SK-N-SH (cell line): ENCODE results near the gene GHRH. TPM values are rescaled to one million over a fixed set of nuclear protein-coding genes. Genes with fewer than 3 reads are reported as not detected.
A peak's percentile ranks its signal among the peaks of the same experiment; 100 is the strongest.

Experiments used
- CTCF ChIA-PET: fragments of 300-600, 350-600 bp; formaldehyde crosslinking; extraction: SDS; loops from one replicate; lab custom pipeline; 2021; lab: Yijun Ruan, JAX
- POLR2A ChIA-PET: fragments of 350-600 bp; sonication (Branson Sonifier 250); formaldehyde crosslinking; extraction: SDS; loops from one replicate; lab custom pipeline; 2020; ENCODE audit warnings: antibody characterized with exemption, inconsistent platforms; lab: Yijun Ruan, JAX
- DNase-seq: peaks from one replicate; pipeline ENCODE4 v3.0.0; 2012
- H2AFZ ChIP-seq: fragments of 200-600 bp; sonication (generic); 2 replicates; pipeline ENCODE4 v1.8.1; 2016; ENCODE audit warnings: antibody characterized with exemption, mild to moderate bottlenecking, low read depth
- H3F3A ChIP-seq: fragments of 200-600 bp; sonication (generic); replicated peaks from 2 replicates; pipeline ENCODE3; 2016; ENCODE audit warnings: antibody characterized with exemption, mild to moderate bottlenecking; ENCODE audit not compliant: insufficient read depth
- H3K27ac ChIP-seq, 2 experiments: fragments of 200-500 bp in 1 of 2; fragments of 200-600 bp in 1 of 2; sonication (Bioruptor generic) in 1 of 2; sonication (generic), shearing (Covaris generic) in 1 of 2; 2 replicates each; pipeline versions ENCODE4 v1.5.1 to v1.6.1; 2014 to 2016; ENCODE audit warnings: low read depth in 2 of 2, inconsistent platforms in 1 of 2, low read length in 1 of 2, mild to moderate bottlenecking in 1 of 2, mixed read lengths in 1 of 2
- H3K27me3 ChIP-seq: fragments of 200-600 bp; sonication (generic), shearing (Covaris generic); 2 replicates; pipeline ENCODE4 v1.6.1; 2016; ENCODE audit warnings: mixed run types; ENCODE audit not compliant: insufficient read depth
- H3K36me3 ChIP-seq, 2 experiments: fragments of 200-500 bp in 1 of 2; fragments of 200-600 bp in 1 of 2; sonication (Bioruptor generic) in 1 of 2; sonication (generic) in 1 of 2; replicated peaks in 1 of 2; 2 replicates each; pipeline versions ENCODE3 to v1.5.1; 2014 to 2016; ENCODE audit warnings: low read length in 1 of 2, mild to moderate bottlenecking in 1 of 2; ENCODE audit not compliant: insufficient read depth in 2 of 2, control insufficient read depth in 1 of 2
- H3K4me1 ChIP-seq, 2 experiments: fragments of 200-500 bp in 1 of 2; fragments of 200-600 bp in 1 of 2; sonication (Bioruptor generic) in 1 of 2; sonication (generic), shearing (Covaris generic) in 1 of 2; 2 replicates each; pipeline versions ENCODE4 v1.5.1 to v1.6.1; 2014 to 2016; ENCODE audit warnings: low read depth in 1 of 2, low read length in 1 of 2, mixed run types in 1 of 2; ENCODE audit not compliant: insufficient read depth in 2 of 2, control insufficient read depth in 1 of 2
- H3K4me2 ChIP-seq: fragments of 200-600 bp; sonication (generic), shearing (Covaris generic); 2 replicates; pipeline ENCODE4 v1.6.1; 2017; ENCODE audit warnings: mixed run types
- H3K4me3 ChIP-seq, 2 experiments: fragments of 200-500 bp in 1 of 2; fragments of 200-600 bp in 1 of 2; sonication (Bioruptor generic) in 1 of 2; sonication (generic), shearing (Covaris generic) in 1 of 2; 2 replicates each; pipeline versions ENCODE4 v1.5.1 to v1.8.1; 2014 to 2016; ENCODE audit warnings: low read depth in 2 of 2, inconsistent platforms in 1 of 2, low read length in 1 of 2, mild to moderate bottlenecking in 1 of 2, mixed read lengths in 1 of 2, moderate library complexity in 1 of 2
- H3K79me2 ChIP-seq: fragments of 200-600 bp; sonication (generic); 2 replicates; pipeline ENCODE4 v1.8.1; 2017; ENCODE audit warnings: mild to moderate bottlenecking; ENCODE audit not compliant: insufficient read depth
- H3K9ac ChIP-seq: fragments of 200-600 bp; sonication (generic); 2 replicates; pipeline ENCODE4 v1.6.1; 2017; ENCODE audit warnings: mixed run types
- H3K9me2 ChIP-seq: fragments of 200-600 bp; sonication (generic); 2 replicates; pipeline ENCODE4 v1.6.1; 2017; ENCODE audit warnings: mixed run types
- H3K9me3 ChIP-seq: fragments of 200-600 bp; sonication (generic); 2 replicates; pipeline ENCODE4 v1.6.1; 2017; ENCODE audit warnings: mixed run types, mild to moderate bottlenecking, moderate library complexity
- H4K20me1 ChIP-seq: fragments of 200-600 bp; sonication (generic); 2 replicates; pipeline ENCODE4 v1.6.1; 2017; ENCODE audit warnings: mild to moderate bottlenecking, mixed run types; ENCODE audit not compliant: insufficient read depth
- CTCF ChIP-seq: fragments of 200-600 bp; sonication (generic); IDR thresholded peaks from 2 replicates; pipeline ENCODE4 v1.6.1; 2017; ENCODE audit warnings: antibody characterized with exemption, mild to moderate bottlenecking, moderate library complexity
- ELF1 ChIP-seq: IDR thresholded peaks from 2 replicates; pipeline ENCODE4 v1.4.0; 2012
- EP300 ChIP-seq, 2 experiments: IDR thresholded peaks; 2 replicates each; pipeline versions ENCODE4 v1.4.0 to v1.6.1; 2012; ENCODE audit warnings: borderline replicate concordance in 1 of 2, low read depth in 1 of 2, low read length in 1 of 2
- FOSL2 ChIP-seq: IDR thresholded peaks from 2 replicates; pipeline ENCODE4 v1.4.0; 2012; ENCODE audit warnings: low read depth, mild to moderate bottlenecking, moderate library complexity, borderline replicate concordance
- FOXM1 ChIP-seq: IDR thresholded peaks from 2 replicates; pipeline ENCODE4 v1.4.0; 2012; ENCODE audit warnings: low read depth, mild to moderate bottlenecking
- GATA2 ChIP-seq: sonication (generic); formaldehyde crosslinking; IDR thresholded peaks from 2 replicates; pipeline ENCODE4 v1.5.0; 2020; ENCODE audit warnings: mild to moderate bottlenecking, missing genetic modification reagents
- JUND ChIP-seq: IDR thresholded peaks from 2 replicates; pipeline ENCODE4 v1.4.0; 2012
- MAX ChIP-seq: IDR thresholded peaks from 2 replicates; pipeline ENCODE4 v1.4.0; 2012; ENCODE audit warnings: low read depth
- MEF2A ChIP-seq: IDR thresholded peaks from 2 replicates; pipeline ENCODE4 v1.4.0; 2012; ENCODE audit warnings: low read depth, borderline replicate concordance
- MXI1 ChIP-seq: IDR thresholded peaks from 2 replicates; pipeline ENCODE4 v1.6.1; 2012; ENCODE audit warnings: mild to moderate bottlenecking, low read depth, low read length, improper control_type of control experiment
- NFIC ChIP-seq: IDR thresholded peaks from 2 replicates; pipeline ENCODE4 v1.4.0; 2012; ENCODE audit warnings: borderline replicate concordance
- NRF1 ChIP-seq: IDR thresholded peaks from 2 replicates; pipeline ENCODE4 v1.6.1; 2012; ENCODE audit warnings: low read depth, mild to moderate bottlenecking, low read length
- PBX3 ChIP-seq: IDR thresholded peaks from 2 replicates; pipeline ENCODE4; 2012
- RCOR1 ChIP-seq: fragments of 150-350 bp; IDR thresholded peaks from 2 replicates; pipeline ENCODE4 v1.6.1; 2017; ENCODE audit warnings: antibody characterized with exemption, low read length
- RFX5 ChIP-seq: IDR thresholded peaks from 2 replicates; pipeline ENCODE4 v1.6.1; 2012; ENCODE audit warnings: mild to moderate bottlenecking, improper control_type of control experiment, low read length
- SIN3A ChIP-seq: IDR thresholded peaks from 2 replicates; pipeline ENCODE4 v1.6.1; 2012; ENCODE audit warnings: low read depth, mild to moderate bottlenecking, low read length, moderate library complexity, borderline replicate concordance
- SMC3 ChIP-seq: IDR thresholded peaks from 2 replicates; pipeline ENCODE4 v1.6.1; 2012; ENCODE audit warnings: low read depth, low read length, improper control_type of control experiment
- TEAD4 ChIP-seq: IDR thresholded peaks from 2 replicates; pipeline ENCODE4 v1.4.0; 2012; ENCODE audit warnings: mild to moderate bottlenecking, borderline replicate concordance; ENCODE audit not compliant: insufficient read depth
- YY1 ChIP-seq: IDR thresholded peaks from 2 replicates; pipeline ENCODE4 v1.4.0; 2012; ENCODE audit warnings: low read depth, mild to moderate bottlenecking
- WGBS: methylation state at CpG from one replicate; pipeline ENCODE4 v1.1.6; 2017; ENCODE audit warnings: low lambda C conversion rate; 5-methylcytosine and 5-hydroxymethylcytosine counted together
- polyA plus RNA-seq, 3 experiments: library from polyadenylated mRNA; depleted of rRNA; stranded (reverse); fragments of >200 nt; gene quantifications; 2 replicates each; pipeline ENCODE4 v1.2.3, GENCODE V29; 2012
- TF ChIP-seq, protein P1 (sequence below): fragments of 150-350 bp; IDR thresholded peaks from 2 replicates; pipeline ENCODE4 v1.6.1; 2016; ENCODE audit warnings: mild to moderate bottlenecking, low read depth, low read length

The GHRH gene
- polyA plus RNA-seq, 1 of the 3 experiments (the other 2 are of a cell fraction): not detected

DNA sequence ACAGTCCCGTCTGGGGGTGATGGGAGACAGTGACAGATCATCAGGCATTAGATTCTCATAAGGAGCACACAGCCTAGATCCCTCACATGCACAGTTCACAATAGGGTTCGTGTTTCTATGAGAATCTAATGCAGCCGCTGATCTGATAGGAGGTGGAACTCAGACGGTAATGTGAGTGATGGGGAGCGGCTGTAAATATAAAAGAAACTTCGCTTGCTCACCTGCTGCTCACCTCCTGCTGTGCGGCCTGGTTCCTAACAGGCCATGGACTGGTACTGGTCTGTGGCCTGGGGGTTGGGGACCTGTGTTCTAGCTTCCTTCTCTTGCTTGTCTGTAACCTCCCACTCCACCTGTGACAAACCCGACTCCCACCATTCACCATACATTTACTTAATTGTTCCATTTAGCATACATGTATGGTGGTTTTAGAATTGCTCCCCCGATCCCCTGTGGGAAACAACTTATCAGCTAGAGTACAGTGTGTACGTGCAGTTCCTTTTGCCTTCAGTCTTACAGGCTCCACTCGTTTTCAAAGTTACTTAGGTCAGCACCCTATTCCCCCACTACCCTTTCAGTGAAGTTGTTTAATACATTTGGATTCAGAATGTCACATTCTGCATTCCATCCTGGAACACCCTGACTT, 31.8 kb upstream of the GHRH start:
- ChIA-PET POLR2A (no interaction called here), CTCF (interaction anchor here (1.0 kb wide), 1 partner anchor 64 kb away, joined by 3 read pairs; no protein-coding TSS in a partner anchor)
- no peak overlapping the region for H3K4me2 ChIP-seq
- H3K27me3 ChIP-seq: no peaks in the 10 kb centered on the region
- WGBS: 94% methylated on average over 11 of the region's 11 CpGs
- no peak overlapping the region for H2AFZ ChIP-seq
- no peak overlapping the region for H3K9ac ChIP-seq
- no peak for DNase-seq
- H4K20me1 ChIP-seq: no peaks in the 10 kb centered on the region
- peaks cover 85% of the 10 kb centered on the region for H3K79me2 ChIP-seq
- H3K4me3 ChIP-seq: no peak overlapping the region
- peaks cover 3% of the 10 kb centered on the region; the same call in 1 of the 2 replicates for H3K9me2 ChIP-seq
- H3F3A ChIP-seq: peaks cover 37% of the 10 kb centered on the region
- TF ChIP-seq MXI1: no peak
- TF ChIP-seq ELF1: no peak
- no peak for TF ChIP-seq MAX
- TF ChIP-seq RFX5: no peak
- no peak for TF ChIP-seq GATA2
- TF ChIP-seq SMC3: no peak
- no peak for TF ChIP-seq MEF2A
- no peak for TF ChIP-seq RCOR1
- no peak for TF ChIP-seq YY1
- TF ChIP-seq JUND: no peak
- no peak for TF ChIP-seq EP300 (IDR thresholded peaks at IDR 0.05; ENCODE audit: borderline replicate concordance in 1 of 2, low read depth in 1 of 2, low read length in 1 of 2)
- no peak for TF ChIP-seq CTCF
- no peak for TF ChIP-seq NFIC
- no peak for TF ChIP-seq TEAD4
- TF ChIP-seq SIN3A: no peak
- no peak for TF ChIP-seq PBX3
- peak overlapping the region in 1 of 2 experiments; percentile 91; a peak in 2 of 4 replicates for H3K27ac ChIP-seq
- H3K9me3 ChIP-seq: no peaks in the 10 kb centered on the region
- peaks cover 25 to 40% of the 10 kb centered on the region in 2 experiments for H3K4me1 ChIP-seq
- peaks cover 7 to 27% of the 10 kb centered on the region in 2 experiments for H3K36me3 ChIP-seq

DNA sequence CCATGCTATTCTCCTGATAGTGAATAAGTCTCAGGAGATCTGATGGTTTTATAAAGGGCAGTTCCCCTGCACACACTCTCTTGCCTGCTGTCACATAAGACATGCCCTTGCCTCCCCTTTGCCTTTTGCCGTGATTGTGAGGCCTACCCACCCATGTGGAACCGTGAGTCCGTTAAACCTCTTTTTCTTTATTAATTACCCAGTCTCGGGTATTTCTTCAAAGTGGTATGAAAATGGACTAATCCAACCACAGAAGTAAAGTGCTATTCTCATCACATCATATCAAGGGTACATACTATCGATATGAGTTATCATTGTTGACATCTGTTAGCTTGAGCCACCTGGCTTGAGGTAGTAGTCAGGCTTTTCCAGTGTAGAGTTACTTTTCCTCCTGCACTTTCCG, 30.1 kb upstream of the GHRH start:
- WGBS: 97% methylated on average over 6 of the region's 6 CpGs
- TF ChIP-seq SMC3 (no peak), EP300 (IDR thresholded peaks at IDR 0.05; ENCODE audit: borderline replicate concordance in 1 of 2, low read depth in 1 of 2, low read length in 1 of 2) (no peak), FOSL2 (no peak), CTCF (no peak), MXI1 (no peak), YY1 (no peak), GATA2 (no peak), RFX5 (no peak), FOXM1 (no peak), NRF1 (no peak), MEF2A (no peak)
- TF ChIP-seq, protein P1, sequence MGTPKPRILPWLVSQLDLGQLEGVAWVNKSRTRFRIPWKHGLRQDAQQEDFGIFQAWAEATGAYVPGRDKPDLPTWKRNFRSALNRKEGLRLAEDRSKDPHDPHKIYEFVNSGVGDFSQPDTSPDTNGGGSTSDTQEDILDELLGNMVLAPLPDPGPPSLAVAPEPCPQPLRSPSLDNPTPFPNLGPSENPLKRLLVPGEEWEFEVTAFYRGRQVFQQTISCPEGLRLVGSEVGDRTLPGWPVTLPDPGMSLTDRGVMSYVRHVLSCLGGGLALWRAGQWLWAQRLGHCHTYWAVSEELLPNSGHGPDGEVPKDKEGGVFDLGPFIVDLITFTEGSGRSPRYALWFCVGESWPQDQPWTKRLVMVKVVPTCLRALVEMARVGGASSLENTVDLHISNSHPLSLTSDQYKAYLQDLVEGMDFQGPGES: no peak

More for the DNA sequence above, 30.1 kb upstream of the GHRH start:
- Histone ChIP-seq H3K9ac (no peak overlapping the region), H3K36me3 (peaks cover 7 to 23% of the 10 kb centered on the region in 2 experiments), H3K9me3 (no peaks in the 10 kb centered on the region), H3K4me2 (no peak overlapping the region), H3K27me3 (no peaks in the 10 kb centered on the region), H4K20me1 (no peaks in the 10 kb centered on the region), H2AFZ (no peak overlapping the region), H3K79me2 (peaks cover 68% of the 10 kb centered on the region), H3F3A (peaks cover 35% of the 10 kb centered on the region), H3K4me3 (no peak overlapping the region), H3K9me2 (peaks cover 3% of the 10 kb centered on the region; the same call in 1 of the 2 replicates), H3K27ac (no peak overlapping the region), H3K4me1 (peaks cover 22 to 31% of the 10 kb centered on the region in 2 experiments)
- ChIA-PET CTCF (interaction anchor here (0.9 to 8.6 kb wide), 4 partner anchors 15 to 93 kb away, joined by 3 to 32 read pairs (median 3); no protein-coding TSS in a partner anchor), POLR2A (no interaction called here)
- no peak for DNase-seq
